Thyroid gland (tissue), 4 donors: ENCODE data around the gene MTF1. TPM values are rescaled to one million over a fixed set of nuclear protein-coding genes. Genes with fewer than 3 reads are reported as not detected.
"Not testable (repeated sequence)": the region's sequence is repeated elsewhere in the genome, so short reads cannot be mapped to it uniquely, and the experiment has no call there.

Experiments used
- DNase-seq, 2 donors: peaks; one replicate each; pipeline ENCODE4 v3.0.0-alpha.2; 2019
- H3K27ac ChIP-seq, 3 donors: fragments of 200-600 bp; sonication (generic); 1 replicate in 2 of 3; 2 replicates in 1 of 3; pipeline ENCODE4 v1.5.1; 2016 to 2019; ENCODE audit warnings: mild to moderate bottlenecking in 1 of 3, moderate library complexity in 1 of 3
- H3K27me3 ChIP-seq: fragments of 200-600 bp; sonication (generic); one replicate; pipeline ENCODE4 v1.5.1; 2019
- H3K36me3 ChIP-seq, 2 donors: fragments of 200-600 bp; sonication (generic); one replicate each; pipeline ENCODE4 v1.5.1; 2016 to 2019
- H3K4me1 ChIP-seq, 2 donors: fragments of 200-600 bp; sonication (generic); one replicate each; pipeline ENCODE4 v1.5.1; 2017 to 2019
- H3K4me3 ChIP-seq, 3 donors: fragments of 200-600 bp; sonication (generic); replicated peaks in 1 of 3; 1 replicate in 2 of 3; 2 replicates in 1 of 3; pipeline ENCODE4 v1.5.1; 2016; ENCODE audit warnings: mild to moderate bottlenecking in 1 of 3
- H3K9me3 ChIP-seq: fragments of 200-600 bp; sonication (generic); one replicate; pipeline ENCODE4 v1.5.1; 2017
- CTCF ChIP-seq, 6 experiments: fragments of 200-600 bp in 3 of 6; fragments of 450-650 bp in 3 of 6; sonication (generic) in 3 of 6; IDR thresholded peaks; one replicate each; pipeline ENCODE4 v1.5.1; 2016 to 2019; ENCODE audit warnings: antibody characterized with exemption in 6 of 6, mild to moderate bottlenecking in 2 of 6, inconsistent platforms in 1 of 6, moderate library complexity in 1 of 6
- POLR2A ChIP-seq, 2 donors: fragments of 450-650 bp; IDR thresholded peaks; one replicate each; pipeline ENCODE4 v1.6.1; 2017; ENCODE audit warnings: antibody characterized with exemption in 2 of 2, mild to moderate bottlenecking in 2 of 2, moderate library complexity in 1 of 2
- WGBS, 2 donors: methylation state at CpG; one replicate each; pipeline ENCODE4 v1.1.5; 2017; 5-methylcytosine and 5-hydroxymethylcytosine counted together
- intact Hi-C: fragments of 100-400 bp; cut with DNase I; formaldehyde crosslinking; loops from one replicate; pipeline ENCODE4 v1.15.1; 2023
- total RNA-seq, 4 donors: library from RNA; depleted of rRNA; stranded (reverse); fragments of >200 nt; gene quantifications; one replicate each; pipeline ENCODE4 v1.2.3, GENCODE V29; 2016

The MTF1 gene
- total RNA-seq, 4 donors from 2014 or later = 4.0 to 6.9 (median 5.7) TPM

DNA sequence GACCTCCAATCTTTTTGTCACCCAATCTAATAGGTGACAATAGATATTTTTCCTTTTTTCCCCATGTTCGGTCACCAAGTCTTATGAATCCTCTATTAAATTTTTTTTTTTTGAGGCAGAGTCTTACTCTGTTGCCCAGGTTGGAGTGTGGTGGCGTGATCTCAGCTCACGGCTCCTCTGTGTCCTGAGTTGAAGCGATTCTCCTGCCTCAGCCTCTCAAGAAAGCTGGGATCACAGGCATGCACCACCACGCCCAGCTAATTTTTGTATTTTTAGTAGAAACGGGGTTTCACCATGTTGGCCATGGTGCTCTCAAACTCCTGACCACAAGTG is 42.5 kb upstream of the MTF1 start:
- H3K27ac ChIP-seq = no peak overlapping the region
- no peak overlapping the region for H3K4me3 ChIP-seq

GRCh38 chr1:37901191-37901892 is 42.0 kb upstream of the MTF1 start:
- Histone ChIP-seq H3K4me1 (no peaks in the 10 kb centered on the region), H3K36me3 (no peaks in the 10 kb centered on the region), H3K9me3 (no peaks in the 10 kb centered on the region), H3K27me3 (no peaks in the 10 kb centered on the region), H3K27ac (no peak overlapping the region), H3K4me3 (no peak overlapping the region)
- intact Hi-C loops = no loop called here
- TF ChIP-seq POLR2A (IDR thresholded peaks at IDR 0.05) = no peak
- no peak for TF ChIP-seq CTCF (IDR thresholded peaks at IDR 0.05)
- DNase-seq = no peak
- 84 to 90% methylated on average over 8 of the region's 8 CpGs for WGBS, 2 donors

More for the DNA sequence above, 42.5 kb upstream of the MTF1 start:
- Histone ChIP-seq H3K4me1 (no peaks in the 10 kb centered on the region), H3K9me3 (no peaks in the 10 kb centered on the region), H3K27me3 (no peaks in the 10 kb centered on the region), H3K36me3 (no peaks in the 10 kb centered on the region)
- no peak for DNase-seq
- WGBS, 2 donors = 94 to 96% methylated on average over 6 of the region's 6 CpGs
- TF ChIP-seq POLR2A (IDR thresholded peaks at IDR 0.05) = no peak
- no peak for TF ChIP-seq CTCF (IDR thresholded peaks at IDR 0.05)
- intact Hi-C loops = no loop called here

DNA sequence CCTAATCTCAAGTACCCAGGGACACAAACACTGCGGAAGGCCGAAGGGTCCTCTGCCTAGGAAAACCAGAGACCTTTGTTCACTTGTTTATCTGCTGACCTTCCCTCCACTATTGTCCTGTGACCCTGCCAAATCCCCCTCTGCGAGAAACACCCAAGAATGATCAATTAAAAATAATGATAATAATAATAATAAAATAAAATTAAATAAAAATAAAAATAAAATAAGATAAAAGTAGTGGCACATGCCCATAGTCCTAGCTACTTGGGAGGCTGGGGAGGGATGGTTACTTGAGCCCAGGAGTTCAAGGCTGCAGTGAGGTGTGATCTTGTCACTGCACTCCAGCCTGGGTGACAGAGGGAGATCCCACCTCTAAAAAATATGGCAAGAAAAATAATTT is 38.2 kb upstream of the MTF1 start:
- 62 to 79% methylated on average over 3 of the region's 3 CpGs for WGBS, 2 donors

DNA sequence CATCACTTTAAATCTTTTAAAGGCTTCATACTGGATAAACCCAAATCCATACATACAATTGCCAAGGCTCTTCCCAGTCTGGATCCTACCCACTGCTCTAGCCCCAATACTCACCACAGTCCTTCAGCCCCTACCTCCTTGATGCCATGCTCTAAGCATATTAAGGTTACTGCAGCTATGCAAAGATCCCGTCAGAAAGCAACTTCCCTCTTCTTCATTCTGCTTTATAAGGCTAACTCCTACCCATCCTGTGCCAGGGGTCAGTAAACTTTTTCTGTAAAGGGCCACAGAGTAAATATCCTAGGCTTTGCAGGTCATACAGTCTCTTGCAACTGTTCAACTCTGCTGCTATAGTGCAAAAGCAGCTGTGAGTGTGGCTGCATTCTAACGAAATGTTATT is 34.3 kb upstream of the MTF1 start:
- peaks cover 4 to 5% of the 10 kb centered on the region in 2 donors for H3K36me3 ChIP-seq
- no peak overlapping the region for H3K4me3 ChIP-seq
- H3K4me1 ChIP-seq = no peaks in the 10 kb centered on the region
- no peak for TF ChIP-seq POLR2A (IDR thresholded peaks at IDR 0.05)
- no peak for TF ChIP-seq CTCF (IDR thresholded peaks at IDR 0.05)
- DNase-seq = no peak
- intact Hi-C loops = no loop called here
- H3K27me3 ChIP-seq = no peaks in the 10 kb centered on the region
- H3K9me3 ChIP-seq = no peaks in the 10 kb centered on the region
- H3K27ac ChIP-seq = no peak overlapping the region
- 87 to 93% methylated on average over 2 of the region's 2 CpGs for WGBS, 2 donors

More for the DNA sequence above, 38.2 kb upstream of the MTF1 start:
- intact Hi-C loops, H3K4me3 ChIP-seq, H3K27ac ChIP-seq, H3K36me3 ChIP-seq, H3K27me3 ChIP-seq, H3K4me1 ChIP-seq, H3K9me3 ChIP-seq, DNase-seq: not testable (repeated sequence)

DNA sequence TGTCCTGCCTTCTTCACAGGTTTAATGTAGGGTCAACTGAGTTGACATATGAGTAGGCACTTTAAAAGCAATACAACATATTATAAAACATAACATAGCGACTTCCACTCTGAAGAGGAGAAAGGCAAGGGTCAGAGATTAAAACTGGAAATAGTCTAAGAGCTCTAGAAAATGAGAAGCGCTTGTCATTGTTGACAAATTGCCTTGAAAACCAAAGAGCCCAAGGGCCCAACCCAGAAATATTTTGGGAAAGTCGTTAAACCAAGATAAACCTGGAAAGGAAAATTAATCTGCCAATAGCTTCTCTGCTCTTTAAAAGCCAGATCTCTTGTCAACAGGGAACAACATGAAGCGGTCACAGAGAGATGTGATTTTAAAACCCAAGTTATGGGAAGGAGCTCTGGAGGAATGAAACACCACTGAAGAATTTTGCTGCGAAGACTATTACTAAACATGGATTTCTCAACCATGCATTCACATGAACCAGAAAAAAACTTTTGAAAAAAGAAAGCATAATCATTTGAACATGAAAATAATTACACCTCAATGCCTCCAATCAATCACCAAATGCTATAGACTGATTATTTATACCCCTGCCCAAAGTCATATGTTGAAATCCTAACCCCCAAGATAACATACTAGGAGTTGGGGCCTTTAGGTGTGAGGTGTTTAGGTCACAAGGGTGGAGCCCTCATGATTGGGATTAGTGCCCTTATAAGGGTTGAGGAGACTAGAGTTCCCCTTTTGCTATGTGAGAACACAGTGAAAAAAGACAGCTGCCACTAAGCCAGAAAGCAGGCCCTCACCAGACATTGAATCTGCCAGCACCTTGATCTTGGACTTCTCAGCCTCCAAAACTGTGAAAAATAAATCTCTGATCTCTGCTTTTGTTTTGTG is 33.0 kb upstream of the MTF1 start:
- H3K36me3 ChIP-seq = peaks cover 14 to 17% of the 10 kb centered on the region in 2 donors
- H3K9me3 ChIP-seq = no peaks in the 10 kb centered on the region
- H3K4me1 ChIP-seq = no peaks in the 10 kb centered on the region
- no peaks in the 10 kb centered on the region for H3K27me3 ChIP-seq
- TF ChIP-seq CTCF (IDR thresholded peaks at IDR 0.05) (no peak), POLR2A (IDR thresholded peaks at IDR 0.05) (no peak)
- 88 to 89% methylated on average over 5 of the region's 5 CpGs for WGBS, 2 donors
- H3K27ac ChIP-seq = no peak overlapping the region
- H3K4me3 ChIP-seq = no peak overlapping the region
- DNase-seq = no peak
- intact Hi-C loops = no loop called here
